ENCODE results near the gene TLN1. TPM values are rescaled to one million over a fixed set of nuclear protein-coding genes. Genes with fewer than 3 reads are reported as not detected.

TLN1 gene
- total and polyA plus RNA-seq, 3 experiments from 2014 or later = 161 to 249 (median 248) TPM

DNA sequence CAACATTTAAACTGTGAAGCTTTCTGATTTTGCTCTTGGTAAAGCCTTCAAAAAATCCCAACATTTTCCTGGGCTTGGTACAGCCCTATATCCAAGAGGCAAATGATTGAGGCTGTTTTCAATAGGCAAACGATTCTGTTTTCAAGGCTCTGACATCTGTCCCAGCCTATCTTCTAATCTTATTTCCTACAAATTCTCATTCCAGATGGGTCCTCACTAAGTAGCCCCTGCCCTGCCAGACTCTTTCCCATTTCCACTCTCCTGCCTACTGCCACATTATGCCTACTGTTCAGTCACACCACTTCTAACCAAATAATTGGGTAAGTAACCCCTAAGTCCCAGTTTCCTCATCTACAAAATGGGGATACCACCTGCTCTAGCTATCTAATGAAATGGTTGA is 13.6 kb upstream of the TLN1 start:
- Mint-ChIP-seq H3K4me1 (peaks cover 53 to 70% (median 65%) of the 10 kb centered on the region in 3 donors), H3K36me3 (peaks cover 5 to 63% (median 12%) of the 10 kb centered on the region in 3 donors), H3K4me3 (peak overlapping the region in 4 of 7 donors; percentile 19 to 89 (median 48)), H3K9me3 (no peaks in the 10 kb centered on the region), H3K27ac (peak overlapping the region; percentile 4 to 87 (median 71)), H3K27me3 (no peaks in the 10 kb centered on the region)
- Histone ChIP-seq H3K27ac (ENCODE audit: low read depth, low read length) (no peak overlapping the region), H3K4me1 (ENCODE audit: insufficient read depth, low read length) (peaks cover 43% of the 10 kb centered on the region), H3K9me3 (ENCODE audit: low read length) (no peaks in the 10 kb centered on the region), H3K4me3 (ENCODE audit: low read length) (no peak overlapping the region), H3K27me3 (ENCODE audit: insufficient read depth, low read length, poor library complexity, severe bottlenecking) (no peaks in the 10 kb centered on the region), H3K36me3 (ENCODE audit: insufficient read depth, low read length) (peaks cover 19% of the 10 kb centered on the region)
- DNase-seq = no peak
- ChIA-PET POLR2A (interaction anchor here (0.7 kb wide), 1 partner anchor 11 kb away, joined by 6 read pairs; no protein-coding TSS in a partner anchor), CTCF (interaction anchor here (1.6 to 5.4 kb wide), 4 partner anchors 9 to 142 kb away, joined by 5 to 68 read pairs (median 30); partner anchors contain the start of genes CREB3, MSMP and TLN1)

DNA sequence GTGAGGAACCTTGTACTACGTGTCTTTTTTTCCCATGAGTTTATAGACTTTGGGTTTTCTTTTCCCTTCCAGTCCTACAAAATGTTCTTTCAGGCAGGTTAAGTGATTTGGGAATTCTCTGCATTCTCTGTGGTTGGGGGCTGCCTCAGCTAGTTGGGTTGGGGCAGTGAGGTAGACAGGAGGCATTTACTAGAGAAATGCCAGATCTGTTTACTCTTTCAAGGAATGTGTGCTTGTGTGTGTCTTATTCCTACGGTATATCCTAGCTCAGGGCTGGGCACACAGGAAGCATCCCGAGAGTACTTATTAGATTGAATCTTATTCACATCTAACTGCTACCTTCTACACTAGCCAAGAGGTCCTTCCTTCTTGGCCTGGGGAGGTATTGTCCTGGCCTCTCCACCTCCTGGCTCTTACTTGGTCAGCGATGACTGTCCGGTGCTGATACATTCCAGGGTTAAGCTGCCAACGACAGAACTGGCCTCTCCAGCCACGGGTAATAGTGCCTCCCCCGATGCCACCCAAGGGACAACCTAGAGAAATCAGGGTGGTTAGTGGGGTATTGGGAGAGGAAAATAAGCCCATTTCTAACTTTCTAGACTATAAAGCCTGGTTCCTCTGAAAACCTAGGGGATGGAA is 12.0 kb upstream of the TLN1 start:
- no peak overlapping the region for H3K27ac ChIP-seq (ENCODE audit: low read depth, low read length)
- Mint-ChIP-seq H3K4me3 (no peak overlapping the region), H3K4me1 (peaks cover 44 to 56% (median 53%) of the 10 kb centered on the region in 3 donors), H3K27me3 (no peaks in the 10 kb centered on the region), H3K9me3 (no peaks in the 10 kb centered on the region), H3K36me3 (peaks cover 5 to 67% (median 18%) of the 10 kb centered on the region in 3 donors), H3K27ac (peak overlapping the region in 1 of 8 donors; percentile 66)
- H3K4me3 ChIP-seq (ENCODE audit: low read length) = no peak overlapping the region
- ChIA-PET CTCF (interaction anchor here (0.6 to 4.9 kb wide), 9 partner anchors 8 to 140 kb away, joined by 3 to 28 read pairs (median 4); partner anchors contain the start of genes MSMP, TESK1 and TLN1), POLR2A (interaction anchor here (0.6 kb wide), 1 partner anchor 82 kb away, joined by 3 read pairs; no protein-coding TSS in a partner anchor)
- no peak for DNase-seq
- no peaks in the 10 kb centered on the region for H3K27me3 ChIP-seq (ENCODE audit: insufficient read depth, low read length, poor library complexity, severe bottlenecking)
- no peaks in the 10 kb centered on the region for H3K9me3 ChIP-seq (ENCODE audit: low read length)
- peaks cover 27% of the 10 kb centered on the region for H3K36me3 ChIP-seq (ENCODE audit: insufficient read depth, low read length)
- peaks cover 35% of the 10 kb centered on the region for H3K4me1 ChIP-seq (ENCODE audit: insufficient read depth, low read length)

DNA sequence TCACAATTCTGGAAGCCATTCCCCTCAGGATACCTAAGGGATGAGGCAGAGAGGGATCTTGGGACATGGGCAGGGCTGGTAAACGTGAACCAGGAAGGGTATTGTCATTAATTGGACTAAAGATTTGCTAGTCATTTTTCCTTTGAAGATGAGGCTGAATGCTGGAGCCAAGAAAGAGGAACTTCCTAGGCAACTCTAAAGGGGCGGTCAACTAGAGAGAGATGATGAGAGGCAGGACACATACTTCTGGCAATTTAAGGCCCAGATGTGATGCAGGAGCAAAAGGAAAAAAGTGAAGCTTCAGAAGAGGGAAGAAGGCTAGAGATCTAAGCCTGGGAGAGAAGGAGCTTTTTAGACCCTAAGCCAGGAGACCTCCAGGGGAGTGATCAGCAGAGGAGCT is 11.5 kb upstream of the TLN1 start:
- Mint-ChIP-seq H3K27me3 (no peaks in the 10 kb centered on the region), H3K36me3 (peaks cover 5 to 69% (median 21%) of the 10 kb centered on the region in 3 donors), H3K4me3 (no peak overlapping the region), H3K9me3 (no peaks in the 10 kb centered on the region), H3K27ac (peak overlapping the region in 3 of 8 donors; percentile 17 to 72 (median 22)), H3K4me1 (peaks cover 44 to 55% (median 52%) of the 10 kb centered on the region in 3 donors)
- POLR2A ChIA-PET = no interaction called here
- no peak overlapping the region for H3K27ac ChIP-seq (ENCODE audit: low read depth, low read length)
- H3K4me3 ChIP-seq (ENCODE audit: low read length) = no peak overlapping the region
- no peak for DNase-seq
- H3K4me1 ChIP-seq (ENCODE audit: insufficient read depth, low read length) = peaks cover 35% of the 10 kb centered on the region
- no peaks in the 10 kb centered on the region for H3K9me3 ChIP-seq (ENCODE audit: low read length)
- CTCF ChIA-PET = interaction anchor here (0.6 to 1.9 kb wide), 5 partner anchors 10 to 47 kb away, joined by 3 to 5 read pairs (median 3); partner anchors contain the start of gene TLN1
- H3K36me3 ChIP-seq (ENCODE audit: insufficient read depth, low read length) = peaks cover 33% of the 10 kb centered on the region
- no peaks in the 10 kb centered on the region for H3K27me3 ChIP-seq (ENCODE audit: insufficient read depth, low read length, poor library complexity, severe bottlenecking)

DNA sequence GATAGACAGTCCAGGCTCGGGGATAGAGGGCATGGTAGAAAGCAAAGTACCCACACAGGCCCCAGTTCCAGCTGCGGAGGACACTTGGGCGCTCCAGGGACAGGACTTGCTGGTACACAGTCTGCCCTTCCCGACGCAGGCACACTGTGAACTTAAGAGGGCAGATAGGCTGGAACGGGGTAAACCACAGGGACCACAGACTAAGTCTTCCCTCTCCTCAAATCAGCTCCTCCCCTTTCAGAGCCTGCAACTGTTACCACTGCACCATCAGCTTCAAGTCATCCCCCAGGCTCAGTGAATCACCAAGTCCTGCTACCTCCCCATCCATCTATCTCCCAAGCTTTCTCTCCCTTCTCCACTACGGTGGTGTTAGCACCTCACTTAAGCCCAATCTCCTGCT is 9.7 kb upstream of the TLN1 start:
- ChIA-PET CTCF (interaction anchor here (3.0 kb wide), 1 partner anchor 15 kb away, joined by 9 read pairs; no protein-coding TSS in a partner anchor), POLR2A (no interaction called here)
- DNase-seq = no peak
- Mint-ChIP-seq H3K9me3 (no peaks in the 10 kb centered on the region), H3K4me3 (peak overlapping the region in 2 of 7 donors; percentile 4 to 24), H3K36me3 (peaks cover 5 to 85% (median 27%) of the 10 kb centered on the region in 3 donors), H3K27ac (peak overlapping the region; percentile 3 to 66 (median 54)), H3K27me3 (no peaks in the 10 kb centered on the region), H3K4me1 (peaks cover 29 to 38% (median 35%) of the 10 kb centered on the region in 3 donors)
- Histone ChIP-seq H3K4me1 (ENCODE audit: insufficient read depth, low read length) (peaks cover 18% of the 10 kb centered on the region), H3K4me3 (ENCODE audit: low read length) (no peak overlapping the region), H3K27me3 (ENCODE audit: insufficient read depth, low read length, poor library complexity, severe bottlenecking) (no peaks in the 10 kb centered on the region), H3K36me3 (ENCODE audit: insufficient read depth, low read length) (peaks cover 48% of the 10 kb centered on the region), H3K9me3 (ENCODE audit: low read length) (no peaks in the 10 kb centered on the region), H3K27ac (ENCODE audit: low read depth, low read length) (no peak overlapping the region)

DNA sequence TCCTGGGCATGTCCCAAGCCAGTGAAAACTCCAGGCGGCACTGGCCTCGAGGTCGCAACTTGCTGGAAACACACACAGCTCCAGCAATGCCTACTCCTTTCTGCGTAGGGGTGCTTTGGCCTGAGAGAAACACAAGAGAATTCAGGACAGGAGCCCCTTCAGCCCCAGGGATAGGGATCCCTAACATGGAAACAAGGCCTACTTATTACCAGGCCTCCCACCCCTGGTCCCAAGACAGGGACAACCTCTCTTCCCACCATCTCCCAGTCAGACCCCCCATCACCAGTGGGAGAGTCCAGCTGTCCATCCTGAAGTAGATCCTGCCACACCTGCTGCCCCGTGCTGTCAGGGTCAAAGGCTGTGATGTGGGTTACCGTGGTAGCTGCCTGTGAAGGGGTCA is 8.2 kb upstream of the TLN1 start:
- Mint-ChIP-seq H3K4me3 (no peak overlapping the region), H3K27ac (no peak overlapping the region), H3K9me3 (no peaks in the 10 kb centered on the region), H3K36me3 (peaks cover 9 to 95% (median 32%) of the 10 kb centered on the region in 3 donors), H3K27me3 (no peaks in the 10 kb centered on the region), H3K4me1 (peaks cover 22 to 30% (median 28%) of the 10 kb centered on the region in 3 donors)
- Histone ChIP-seq H3K27ac (ENCODE audit: low read depth, low read length) (no peak overlapping the region), H3K9me3 (ENCODE audit: low read length) (no peaks in the 10 kb centered on the region), H3K36me3 (ENCODE audit: insufficient read depth, low read length) (peaks cover 56% of the 10 kb centered on the region), H3K4me1 (ENCODE audit: insufficient read depth, low read length) (peaks cover 10% of the 10 kb centered on the region), H3K4me3 (ENCODE audit: low read length) (no peak overlapping the region), H3K27me3 (ENCODE audit: insufficient read depth, low read length, poor library complexity, severe bottlenecking) (no peaks in the 10 kb centered on the region)
- ChIA-PET CTCF (interaction anchor here (1.1 to 3.0 kb wide), 3 partner anchors 12 to 17 kb away, joined by 3 to 9 read pairs (median 4); no protein-coding TSS in a partner anchor), POLR2A (no interaction called here)
- no peak for DNase-seq

DNA sequence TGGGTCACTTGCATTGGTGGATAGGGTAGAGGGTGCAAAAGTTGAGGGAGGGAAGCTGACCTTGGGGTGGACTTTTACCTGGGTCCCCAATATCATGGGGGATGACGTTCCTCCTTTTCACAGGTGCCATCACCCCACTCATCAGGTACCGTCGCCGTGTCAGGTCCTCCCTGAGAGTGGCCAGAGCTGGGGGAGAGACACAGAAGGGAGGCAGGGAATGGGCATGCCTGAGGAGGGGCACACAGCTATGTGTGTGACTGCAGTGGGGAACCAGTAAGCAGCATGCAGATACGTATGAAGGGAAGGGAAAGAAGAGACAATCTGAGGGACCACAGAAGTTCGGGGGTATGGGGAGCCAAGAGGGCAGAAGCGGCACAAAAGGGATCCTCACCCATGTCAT is 6.9 kb upstream of the TLN1 start:
- Histone ChIP-seq H3K4me3 (ENCODE audit: low read length) (no peak overlapping the region), H3K27me3 (ENCODE audit: insufficient read depth, low read length, poor library complexity, severe bottlenecking) (no peaks in the 10 kb centered on the region), H3K36me3 (ENCODE audit: insufficient read depth, low read length) (peaks cover 49% of the 10 kb centered on the region), H3K9me3 (ENCODE audit: low read length) (no peaks in the 10 kb centered on the region), H3K27ac (ENCODE audit: low read depth, low read length) (no peak overlapping the region), H3K4me1 (ENCODE audit: insufficient read depth, low read length) (peaks cover 12% of the 10 kb centered on the region)
- Mint-ChIP-seq H3K9me3 (no peaks in the 10 kb centered on the region), H3K4me1 (peaks cover 25 to 30% (median 28%) of the 10 kb centered on the region in 3 donors), H3K36me3 (peaks cover 9 to 94% (median 35%) of the 10 kb centered on the region in 3 donors), H3K4me3 (no peak overlapping the region), H3K27ac (peak overlapping the region in 4 of 8 donors; percentile 9 to 90 (median 48)), H3K27me3 (no peaks in the 10 kb centered on the region)
- ChIA-PET CTCF (interaction anchor here (5.5 kb wide), 1 partner anchor 9 kb away, joined by 68 read pairs; the partner anchor contains the start of genes GBA2 and RGP1), POLR2A (interaction anchor here (2.6 kb wide), 1 partner anchor 10 kb away, joined by 11 read pairs; the partner anchor contains the start of genes GBA2 and RGP1)
- no peak for DNase-seq

DNA sequence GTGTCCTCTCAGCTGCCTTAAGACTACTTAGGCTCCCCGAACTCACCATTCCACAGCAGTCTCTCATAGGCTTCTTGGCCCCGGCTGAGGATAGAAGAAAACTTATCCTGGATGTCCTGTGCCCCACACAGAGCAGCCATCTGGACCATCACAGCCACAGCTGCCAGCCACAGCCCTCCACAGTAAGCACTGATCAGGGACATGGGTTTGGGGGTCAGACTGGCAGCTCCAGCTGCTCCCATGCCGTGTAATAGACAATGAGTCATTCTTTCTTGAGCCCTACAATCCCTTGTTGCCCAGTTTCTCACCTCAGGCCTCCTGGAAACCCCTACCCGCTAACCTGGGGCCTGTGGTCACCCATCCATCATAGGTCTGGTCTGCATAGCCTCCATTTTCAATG is 6.2 kb upstream of the TLN1 start:
- H3K27me3 ChIP-seq (ENCODE audit: insufficient read depth, low read length, poor library complexity, severe bottlenecking) = no peaks in the 10 kb centered on the region
- H3K36me3 ChIP-seq (ENCODE audit: insufficient read depth, low read length) = peaks cover 42% of the 10 kb centered on the region
- DNase-seq = no peak
- Mint-ChIP-seq H3K4me1 (peaks cover 25 to 36% (median 32%) of the 10 kb centered on the region in 3 donors), H3K27me3 (no peaks in the 10 kb centered on the region), H3K27ac (peak overlapping the region in 1 of 8 donors; percentile 78), H3K9me3 (no peaks in the 10 kb centered on the region), H3K4me3 (peak overlapping the region in 1 of 7 donors; percentile 9), H3K36me3 (peaks cover 4 to 87% (median 31%) of the 10 kb centered on the region in 3 donors)
- no peak overlapping the region for H3K27ac ChIP-seq (ENCODE audit: low read depth, low read length)
- H3K4me1 ChIP-seq (ENCODE audit: insufficient read depth, low read length) = peaks cover 20% of the 10 kb centered on the region
- ChIA-PET POLR2A (interaction anchor here (2.6 kb wide), 1 partner anchor 11 kb away, joined by 11 read pairs; the partner anchor contains the start of genes GBA2 and RGP1), CTCF (interaction anchor here (1.0 to 5.5 kb wide), 4 partner anchors 9 to 143 kb away, joined by 3 to 68 read pairs (median 11); partner anchors contain the start of genes GBA2 and RGP1)
- H3K4me3 ChIP-seq (ENCODE audit: low read length) = no peak overlapping the region
- H3K9me3 ChIP-seq (ENCODE audit: low read length) = no peaks in the 10 kb centered on the region
